ENCODE results near the gene PECR. TPM values are rescaled to one million over a fixed set of nuclear protein-coding genes. Genes with fewer than 3 reads are reported as not detected.

The PECR gene
- total and polyA plus RNA-seq, 12 donors = 2.0 to 6.6 (median 4.1) TPM

DNA sequence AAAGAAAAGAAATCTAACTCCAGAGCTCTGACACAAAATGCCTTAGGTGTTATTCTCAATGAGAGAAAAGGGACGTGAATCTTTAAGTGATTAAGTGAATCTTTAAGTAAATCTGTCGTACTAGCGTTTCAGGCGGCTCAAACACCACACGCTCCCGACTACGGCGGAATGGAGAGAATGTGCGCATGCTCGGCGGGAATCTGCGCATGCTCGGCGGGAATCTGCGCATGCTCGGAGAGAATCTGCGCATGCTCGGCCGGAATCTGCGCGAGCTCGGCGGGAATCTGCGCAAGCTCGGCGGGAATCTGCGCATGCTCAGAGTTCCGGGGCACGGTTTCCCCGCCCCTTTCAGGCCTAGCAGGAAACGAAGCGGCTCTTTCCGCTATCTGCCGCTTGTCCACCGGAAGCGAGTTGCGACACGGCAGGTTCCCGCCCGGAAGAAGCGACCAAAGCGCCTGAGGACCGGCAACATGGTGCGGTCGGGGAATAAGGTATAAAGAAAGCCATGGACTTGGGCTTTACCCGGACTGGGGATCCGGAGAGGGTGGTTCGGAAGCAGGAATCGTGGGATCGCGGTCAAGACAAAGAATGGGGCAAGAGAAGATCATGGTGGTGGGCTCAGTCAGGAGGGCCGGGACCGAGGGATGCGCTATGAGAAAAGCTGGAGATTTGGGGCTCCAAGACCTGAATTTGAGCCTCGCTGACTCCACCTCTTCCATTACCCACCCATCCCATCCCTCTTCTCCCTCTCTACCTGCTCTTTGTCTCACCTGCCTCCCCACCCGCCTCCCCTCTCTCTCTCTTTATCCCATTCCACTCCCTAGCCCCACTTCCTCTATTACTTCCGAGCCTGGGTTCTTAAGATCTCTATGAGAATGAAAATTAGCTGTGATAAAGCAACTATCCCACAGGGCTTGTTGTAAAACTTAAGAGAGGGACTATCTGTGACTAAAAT lies 27.6 kb upstream of the PECR start, which contains the start of gene XRCC5:
Gene XRCC5 (plus strand): TSS at position 382 of the 955 bp plus-strand sequence. CDS start 89 bp downstream, at position 471.
- WGBS, 2 donors = 0 to 1% methylated on average over 57 of the region's 57 CpGs
- DNase-seq (peak; percentile 96 to 98), ATAC-seq (peak; percentile 95 to 99 (median 96))
- H3K27me3 ChIP-seq = peaks cover 0 to 3% (median 0%) of the 10 kb centered on the region in 7 donors
- H3K9me3 ChIP-seq = no peaks in the 10 kb centered on the region
- intact Hi-C loops (cut with DNase I) = no loop called here
- TF ChIP-seq, protein P1, sequence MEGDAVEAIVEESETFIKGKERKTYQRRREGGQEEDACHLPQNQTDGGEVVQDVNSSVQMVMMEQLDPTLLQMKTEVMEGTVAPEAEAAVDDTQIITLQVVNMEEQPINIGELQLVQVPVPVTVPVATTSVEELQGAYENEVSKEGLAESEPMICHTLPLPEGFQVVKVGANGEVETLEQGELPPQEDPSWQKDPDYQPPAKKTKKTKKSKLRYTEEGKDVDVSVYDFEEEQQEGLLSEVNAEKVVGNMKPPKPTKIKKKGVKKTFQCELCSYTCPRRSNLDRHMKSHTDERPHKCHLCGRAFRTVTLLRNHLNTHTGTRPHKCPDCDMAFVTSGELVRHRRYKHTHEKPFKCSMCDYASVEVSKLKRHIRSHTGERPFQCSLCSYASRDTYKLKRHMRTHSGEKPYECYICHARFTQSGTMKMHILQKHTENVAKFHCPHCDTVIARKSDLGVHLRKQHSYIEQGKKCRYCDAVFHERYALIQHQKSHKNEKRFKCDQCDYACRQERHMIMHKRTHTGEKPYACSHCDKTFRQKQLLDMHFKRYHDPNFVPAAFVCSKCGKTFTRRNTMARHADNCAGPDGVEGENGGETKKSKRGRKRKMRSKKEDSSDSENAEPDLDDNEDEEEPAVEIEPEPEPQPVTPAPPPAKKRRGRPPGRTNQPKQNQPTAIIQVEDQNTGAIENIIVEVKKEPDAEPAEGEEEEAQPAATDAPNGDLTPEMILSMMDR (IDR thresholded peaks at IDR 0.05) = peak in 1 of 9 donors; percentile 14
- H3K36me3 ChIP-seq = peaks cover 0 to 40% (median 26%) of the 10 kb centered on the region in 9 donors
- H3K27ac ChIP-seq = peak within 1 kb of the TSS; percentile 52 to 98 (median 89)
- H3K4me1 ChIP-seq = peaks cover 3 to 50% (median 35%) of the 10 kb centered on the region in 9 donors
- peak within 1 kb of the TSS; percentile 66 to 95 (median 84) for H3K4me3 ChIP-seq

DNA sequence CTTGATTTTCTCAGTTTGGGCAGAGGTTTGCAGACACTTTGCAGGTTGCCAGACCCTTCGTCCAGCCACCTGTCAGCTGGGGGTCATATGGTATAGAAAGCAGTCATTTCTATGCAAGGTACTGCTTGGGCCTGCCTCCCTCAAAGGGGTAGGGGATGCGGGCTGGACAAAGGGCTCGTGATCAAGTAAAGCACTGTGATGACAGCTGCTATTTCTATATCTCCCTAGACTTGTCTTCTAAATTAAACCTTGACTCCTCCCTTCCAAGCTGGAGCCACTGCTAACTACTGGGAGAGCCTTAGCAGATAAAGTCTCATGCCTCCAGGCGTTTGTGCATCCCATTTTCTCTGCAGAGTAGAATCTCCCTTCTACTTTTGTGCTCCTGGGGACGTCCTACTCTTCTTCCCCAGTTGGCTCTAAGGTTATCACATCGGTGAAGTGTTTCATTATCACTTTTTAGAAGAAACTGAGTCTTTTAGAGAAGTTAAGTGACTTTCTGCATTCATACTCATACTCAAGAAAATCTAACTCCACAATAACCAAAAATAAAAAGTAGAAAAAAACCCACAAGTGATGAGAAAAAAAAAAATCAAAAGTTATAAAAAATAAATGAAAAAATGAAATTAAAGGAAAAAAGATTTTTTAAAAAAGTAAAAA lies 26.8 kb upstream of the PECR start:
- peak in 1 of 8 donors; percentile 11 for ATAC-seq
- peaks cover 0 to 32% (median 23%) of the 10 kb centered on the region in 9 donors for H3K36me3 ChIP-seq
- no peak for DNase-seq
- TF ChIP-seq, protein P1 (IDR thresholded peaks at IDR 0.05) = no peak
- no peaks in the 10 kb centered on the region for H3K9me3 ChIP-seq
- H3K27ac ChIP-seq = peak overlapping the region in 9 of 10 donors; percentile 46 to 98 (median 89)
- H3K4me3 ChIP-seq = peak overlapping the region in 8 of 10 donors; percentile 66 to 95 (median 84)
- H3K4me1 ChIP-seq = peaks cover 3 to 42% (median 30%) of the 10 kb centered on the region in 9 donors
- peaks cover 0 to 3% (median 0%) of the 10 kb centered on the region in 7 donors for H3K27me3 ChIP-seq
- 33 to 42% methylated on average over 6 of the region's 6 CpGs for WGBS, 2 donors
- intact Hi-C loops (cut with DNase I) = no loop called here

DNA sequence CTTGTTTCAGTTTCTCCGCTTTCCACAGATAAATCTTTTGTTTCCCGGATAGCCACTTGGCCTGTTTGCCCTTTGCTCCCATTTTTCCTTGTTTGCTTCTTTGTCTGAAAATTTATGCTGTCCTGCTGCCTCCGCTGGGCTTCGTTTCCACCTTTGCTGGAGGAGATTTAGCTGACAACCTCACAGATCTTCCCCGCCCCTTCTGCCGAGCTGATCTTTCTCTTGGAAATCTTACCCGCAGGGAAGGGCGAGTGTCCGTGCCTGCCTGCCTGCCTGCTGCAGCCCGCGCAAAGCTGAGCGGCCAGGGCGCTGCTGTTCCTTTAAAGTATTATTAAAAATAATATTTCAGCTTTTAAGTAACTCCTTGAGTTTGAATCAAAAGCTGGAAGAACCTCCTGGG lies 26.2 kb upstream of the PECR start:
- Histone ChIP-seq H3K4me3 (no peak overlapping the region), H3K36me3 (peaks cover 0 to 25% (median 18%) of the 10 kb centered on the region in 9 donors), H3K27me3 (peaks cover 0 to 3% (median 0%) of the 10 kb centered on the region in 7 donors), H3K4me1 (peaks cover 3 to 37% (median 29%) of the 10 kb centered on the region in 9 donors), H3K9me3 (no peaks in the 10 kb centered on the region), H3K27ac (no peak overlapping the region)
- no peak for DNase-seq
- TF ChIP-seq, protein P1 (IDR thresholded peaks at IDR 0.05) = no peak
- intact Hi-C loops (cut with DNase I) = no loop called here
- 41 to 56% methylated on average over 13 of the region's 13 CpGs for WGBS, 2 donors
- ATAC-seq = no peak

DNA sequence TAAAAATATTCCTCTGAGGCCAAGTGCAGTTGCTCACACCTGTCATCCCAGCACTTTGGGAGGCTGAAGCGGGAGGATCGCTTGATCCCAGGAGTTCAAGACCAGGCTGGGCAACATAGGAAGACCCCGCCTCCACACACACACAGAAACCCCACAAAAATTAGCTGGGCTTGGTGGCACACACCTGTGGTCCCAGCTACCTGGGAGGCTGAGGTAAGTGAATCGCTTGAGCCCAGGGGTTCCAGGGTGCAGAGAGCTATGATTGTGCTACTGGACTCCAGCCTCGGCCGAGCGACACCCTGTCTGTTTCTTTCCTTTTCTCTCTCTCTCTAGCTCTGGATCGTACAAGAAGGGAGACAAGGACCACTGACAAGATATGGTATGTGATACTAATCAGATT lies 25.7 kb upstream of the PECR start:
- H3K27ac ChIP-seq = no peak overlapping the region
- DNase-seq (no peak), ATAC-seq (no peak)
- no peak overlapping the region for H3K4me3 ChIP-seq
- H3K36me3 ChIP-seq = peaks cover 0 to 21% (median 14%) of the 10 kb centered on the region in 9 donors
- 83 to 86% methylated on average over 8 of the region's 8 CpGs for WGBS, 2 donors
- peaks cover 3 to 32% (median 24%) of the 10 kb centered on the region in 9 donors for H3K4me1 ChIP-seq
- H3K9me3 ChIP-seq = no peaks in the 10 kb centered on the region
- peaks cover 0 to 3% (median 0%) of the 10 kb centered on the region in 7 donors for H3K27me3 ChIP-seq
- TF ChIP-seq, protein P1 (IDR thresholded peaks at IDR 0.05) = no peak
- intact Hi-C loops (cut with DNase I) = no loop called here
